Esophagus squamous epithelium (tissue), 5 donors: ENCODE results near the gene UNKL. TPM values are rescaled to one million over a fixed set of nuclear protein-coding genes. Genes with fewer than 3 reads are reported as not detected.

Experiments used
- DNase-seq: peaks from one replicate; lab custom pipeline; 2025; lab: John Stamatoyannopoulos, UW
- H3K27ac ChIP-seq, 4 donors: fragments of 200-600 bp; sonication (generic); one replicate each; pipeline ENCODE4 v1.5.1; 2016 to 2019; ENCODE audit warnings: mild to moderate bottlenecking in 1 of 4
- H3K27me3 ChIP-seq, 4 donors: fragments of 200-600 bp; sonication (generic); 1 replicate in 3 of 4; 2 replicates in 1 of 4; pipeline versions ENCODE4 v1.5.1 to v1.6.0; 2017 to 2021; ENCODE audit warnings: antibody characterized with exemption in 1 of 4
- H3K36me3 ChIP-seq, 3 donors: fragments of 200-600 bp; sonication (generic); one replicate each; pipeline ENCODE4 v1.5.1; 2016 to 2019
- H3K4me1 ChIP-seq, 3 donors: fragments of 200-600 bp; sonication (generic); one replicate each; pipeline ENCODE4 v1.5.1; 2017 to 2019
- H3K4me3 ChIP-seq, 4 donors: fragments of 200-600 bp; sonication (generic); 1 replicate in 3 of 4; 2 replicates in 1 of 4; pipeline ENCODE4 v1.5.1; 2016 to 2019; ENCODE audit warnings: mild to moderate bottlenecking in 2 of 4, moderate library complexity in 1 of 4
- H3K9me3 ChIP-seq, 3 donors: fragments of 200-600 bp; sonication (generic); one replicate each; pipeline ENCODE4 v1.5.1; 2016 to 2019
- CTCF ChIP-seq, 6 experiments: fragments of 450-650 bp in 4 of 6; fragments of 200-600 bp in 2 of 6; sonication (generic) in 2 of 6; IDR thresholded peaks; one replicate each; pipeline ENCODE4 v1.5.1; 2016 to 2019; ENCODE audit warnings: antibody characterized with exemption in 6 of 6, mild to moderate bottlenecking in 4 of 6, moderate library complexity in 4 of 6
- POLR2A ChIP-seq, 4 donors: fragments of 450-650 bp; IDR thresholded peaks; one replicate each; pipeline ENCODE4 v1.6.1; 2017; ENCODE audit warnings: antibody characterized with exemption in 4 of 4, mild to moderate bottlenecking in 4 of 4, moderate library complexity in 3 of 4
- WGBS, 2 donors: methylation state at CpG; one replicate each; pipeline ENCODE4 v1.1.5; 2018; 5-methylcytosine and 5-hydroxymethylcytosine counted together
- intact Hi-C: fragments of 100-400 bp; cut with DNase I; formaldehyde crosslinking; loops from one replicate; pipeline ENCODE4 v1.15.0; 2022
- total RNA-seq, 4 donors: library from RNA; depleted of rRNA; stranded (reverse); fragments of >200 nt; gene quantifications; one replicate each; pipeline ENCODE4 v1.1.0, GENCODE V29; 2016
- donor health status: DM: yes; HTN: yes; CAD: no.

The UNKL gene
- total RNA-seq, 4 donors from 2014 or later: 5.9 to 17.2 (median 10.6) TPM

GRCh38 chr16:1378087-1378803, 36.3 kb downstream of the UNKL start:
- TF ChIP-seq CTCF (IDR thresholded peaks at IDR 0.05) (no peak), POLR2A (IDR thresholded peaks at IDR 0.05) (no peak)
- WGBS, 2 donors: 80 to 81% methylated on average over 2 to 9 of the region's 25 CpGs
- DNase-seq: no peak
- peaks cover 0 to 71% (median 14%) of the 10 kb centered on the region in 3 donors for H3K36me3 ChIP-seq
- no peaks in the 10 kb centered on the region for H3K27me3 ChIP-seq
- peaks cover 16 to 29% (median 20%) of the 10 kb centered on the region in 3 donors for H3K4me1 ChIP-seq
- intact Hi-C loops: no loop called here
- peak overlapping the region; percentile 68 to 89 (median 80) for H3K27ac ChIP-seq
- no peaks in the 10 kb centered on the region for H3K9me3 ChIP-seq
- peak overlapping the region; percentile 49 to 77 (median 60) for H3K4me3 ChIP-seq

GRCh38 chr16:1377406-1378010, 37.0 kb downstream of the UNKL start:
- Histone ChIP-seq H3K27ac (no peak overlapping the region), H3K4me1 (peaks cover 16 to 29% (median 20%) of the 10 kb centered on the region in 3 donors), H3K27me3 (no peaks in the 10 kb centered on the region), H3K4me3 (no peak overlapping the region), H3K36me3 (peaks cover 0 to 63% (median 14%) of the 10 kb centered on the region in 3 donors), H3K9me3 (no peaks in the 10 kb centered on the region)
- 87 to 88% methylated on average over 5 to 8 of the region's 10 CpGs for WGBS, 2 donors
- intact Hi-C loops: no loop called here
- no peak for DNase-seq
- TF ChIP-seq POLR2A (IDR thresholded peaks at IDR 0.05): no peak
- TF ChIP-seq CTCF (IDR thresholded peaks at IDR 0.05): no peak

- no peak for TF ChIP-seq CTCF (IDR thresholded peaks at IDR 0.05)
- TF ChIP-seq POLR2A (IDR thresholded peaks at IDR 0.05): no peak
- DNase-seq: no peak
- H3K27ac ChIP-seq: no peak overlapping the region
- intact Hi-C loops: no loop called here
- no peak overlapping the region for H3K4me3 ChIP-seq
- H3K9me3 ChIP-seq: no peaks in the 10 kb centered on the region
- WGBS, 2 donors: 83 to 93% methylated on average over 2 to 14 of the region's 19 CpGs
- no peaks in the 10 kb centered on the region for H3K27me3 ChIP-seq
- H3K4me1 ChIP-seq: peaks cover 16 to 29% (median 20%) of the 10 kb centered on the region in 3 donors
- H3K36me3 ChIP-seq: peaks cover 4 to 56% (median 11%) of the 10 kb centered on the region in 3 donors
Observed at GRCh38 chr16:1375741-1376410, 38.6 kb downstream of the UNKL start.

GRCh38 chr16:1375298-1375640, 39.2 kb downstream of the UNKL start:
- H3K4me1 ChIP-seq: peaks cover 16 to 29% (median 20%) of the 10 kb centered on the region in 3 donors
- TF ChIP-seq CTCF (IDR thresholded peaks at IDR 0.05): no peak
- no peak for TF ChIP-seq POLR2A (IDR thresholded peaks at IDR 0.05)
- no peak overlapping the region for H3K27ac ChIP-seq
- 53 to 91% methylated on average over 7 to 12 of the region's 24 CpGs for WGBS, 2 donors
- no peak overlapping the region for H3K4me3 ChIP-seq
- H3K27me3 ChIP-seq: no peaks in the 10 kb centered on the region
- no peak for DNase-seq
- H3K9me3 ChIP-seq: no peaks in the 10 kb centered on the region
- peaks cover 4 to 58% (median 11%) of the 10 kb centered on the region in 3 donors for H3K36me3 ChIP-seq
- intact Hi-C loops: no loop called here
